Measurements from ENCODE around the gene NFIC. TPM values are rescaled to one million over a fixed set of nuclear protein-coding genes. Genes with fewer than 3 reads are reported as not detected.
A peak's percentile ranks its signal among the peaks of the same experiment; 100 is the strongest.

NFIC gene
- total RNA-seq, 1 donor from 2014 or later = 1.1 TPM

DNA sequence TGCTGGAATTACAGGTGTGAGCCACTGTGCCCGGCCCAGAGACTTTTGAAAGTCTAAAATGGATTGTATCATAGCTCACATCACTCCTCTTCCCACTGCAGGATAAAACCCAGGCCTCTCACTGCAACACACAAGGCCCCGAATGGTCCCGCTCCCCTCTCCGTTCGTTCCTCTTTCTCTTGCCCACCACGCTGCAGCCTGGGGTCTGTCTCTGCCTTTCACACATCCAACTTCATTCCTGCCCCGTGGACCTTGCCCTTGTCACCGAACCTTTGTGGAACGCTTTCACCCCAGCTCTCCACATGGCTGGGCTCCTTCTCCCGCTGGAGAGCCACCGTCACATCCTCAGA lies 42.6 kb downstream of the NFIC start:
- H3K9me3 Mint-ChIP-seq = no peaks in the 10 kb centered on the region
- H3K4me3 Mint-ChIP-seq = no peak overlapping the region
- H3K27ac Mint-ChIP-seq = no peak overlapping the region
- H3K36me3 Mint-ChIP-seq = no peaks in the 10 kb centered on the region
- Histone ChIP-seq H3K9ac (no peak overlapping the region), H3K36me3 (no peaks in the 10 kb centered on the region), H3K27me3 (peaks cover 4% of the 10 kb centered on the region), H2AFZ (replicated peaks) (no peak overlapping the region), H3K9me3 (ENCODE audit: low read depth) (no peaks in the 10 kb centered on the region), H3F3A (ENCODE audit: low read depth) (no peaks in the 10 kb centered on the region), H3K4me2 (no peak overlapping the region), H3K4me3 (no peak overlapping the region), H3K4me1 (peaks cover 4% of the 10 kb centered on the region), H3K79me2 (ENCODE audit: low read depth) (no peaks in the 10 kb centered on the region), H3K27ac (no peak overlapping the region), H4K20me1 (ENCODE audit: low read depth) (no peaks in the 10 kb centered on the region)
- peaks cover 5% of the 10 kb centered on the region for H3K27me3 Mint-ChIP-seq (ENCODE audit: insufficient read depth, low read depth)
- H3K4me1 Mint-ChIP-seq = peaks cover 5% of the 10 kb centered on the region
- TF ChIP-seq, protein P1, sequence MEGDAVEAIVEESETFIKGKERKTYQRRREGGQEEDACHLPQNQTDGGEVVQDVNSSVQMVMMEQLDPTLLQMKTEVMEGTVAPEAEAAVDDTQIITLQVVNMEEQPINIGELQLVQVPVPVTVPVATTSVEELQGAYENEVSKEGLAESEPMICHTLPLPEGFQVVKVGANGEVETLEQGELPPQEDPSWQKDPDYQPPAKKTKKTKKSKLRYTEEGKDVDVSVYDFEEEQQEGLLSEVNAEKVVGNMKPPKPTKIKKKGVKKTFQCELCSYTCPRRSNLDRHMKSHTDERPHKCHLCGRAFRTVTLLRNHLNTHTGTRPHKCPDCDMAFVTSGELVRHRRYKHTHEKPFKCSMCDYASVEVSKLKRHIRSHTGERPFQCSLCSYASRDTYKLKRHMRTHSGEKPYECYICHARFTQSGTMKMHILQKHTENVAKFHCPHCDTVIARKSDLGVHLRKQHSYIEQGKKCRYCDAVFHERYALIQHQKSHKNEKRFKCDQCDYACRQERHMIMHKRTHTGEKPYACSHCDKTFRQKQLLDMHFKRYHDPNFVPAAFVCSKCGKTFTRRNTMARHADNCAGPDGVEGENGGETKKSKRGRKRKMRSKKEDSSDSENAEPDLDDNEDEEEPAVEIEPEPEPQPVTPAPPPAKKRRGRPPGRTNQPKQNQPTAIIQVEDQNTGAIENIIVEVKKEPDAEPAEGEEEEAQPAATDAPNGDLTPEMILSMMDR (IDR thresholded peaks at IDR 0.05) = no peak
- TF ChIP-seq EZH2 (IDR thresholded peaks at IDR 0.05) (no peak), EZH2phosphoT487 (IDR thresholded peaks at IDR 0.05) (no peak)
- DNase-seq (ENCODE audit: low spot score) = no peak

GRCh38 chr19:3409346-3410064 lies 43.1 kb downstream of the NFIC start:
- H4K20me1 ChIP-seq (ENCODE audit: low read depth) = no peaks in the 10 kb centered on the region
- no peak overlapping the region for H3K9ac ChIP-seq
- no peak overlapping the region for H3K27ac Mint-ChIP-seq
- no peaks in the 10 kb centered on the region for H3K79me2 ChIP-seq (ENCODE audit: low read depth)
- no peak overlapping the region for H3K27ac ChIP-seq
- TF ChIP-seq, protein P1 (IDR thresholded peaks at IDR 0.05) = no peak
- TF ChIP-seq EZH2phosphoT487 (IDR thresholded peaks at IDR 0.05) = no peak
- TF ChIP-seq EZH2 (IDR thresholded peaks at IDR 0.05) = no peak
- no peak for DNase-seq (ENCODE audit: low spot score)
- H3K9me3 Mint-ChIP-seq = no peaks in the 10 kb centered on the region
- H2AFZ ChIP-seq (replicated peaks) = no peak overlapping the region
- no peaks in the 10 kb centered on the region for H3F3A ChIP-seq (ENCODE audit: low read depth)
- no peak overlapping the region for H3K4me2 ChIP-seq
- no peak overlapping the region for H3K4me3 Mint-ChIP-seq
- no peaks in the 10 kb centered on the region for H3K9me3 ChIP-seq (ENCODE audit: low read depth)
- no peaks in the 10 kb centered on the region for H3K36me3 Mint-ChIP-seq
- H3K27me3 Mint-ChIP-seq (ENCODE audit: insufficient read depth, low read depth) = peaks cover 5% of the 10 kb centered on the region
- H3K36me3 ChIP-seq = no peaks in the 10 kb centered on the region
- H3K27me3 ChIP-seq = peaks cover 4% of the 10 kb centered on the region
- H3K4me3 ChIP-seq = no peak overlapping the region
- peaks cover 5% of the 10 kb centered on the region for H3K4me1 Mint-ChIP-seq
- peaks cover 4% of the 10 kb centered on the region for H3K4me1 ChIP-seq

DNA sequence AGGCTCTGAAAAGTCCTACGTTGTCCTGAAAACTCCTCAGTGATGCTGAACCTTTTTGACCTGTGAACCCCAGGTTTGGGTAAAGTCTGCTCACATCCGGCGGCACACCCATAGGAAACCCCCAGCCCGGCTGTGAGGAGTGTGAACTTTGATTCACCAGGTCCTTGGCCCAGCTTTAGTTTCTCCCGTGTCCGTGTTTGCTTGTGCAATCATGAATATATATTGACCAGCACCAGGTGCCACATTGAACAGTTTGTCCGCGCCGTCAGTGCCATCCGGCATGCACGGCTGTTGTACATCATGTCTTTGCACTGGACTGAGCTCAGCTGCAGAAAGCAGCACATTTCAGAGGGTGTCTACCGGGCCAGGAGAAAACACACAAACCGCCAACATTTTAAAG lies 45.3 kb downstream of the NFIC start:
- H3K27me3 ChIP-seq = peaks cover 4% of the 10 kb centered on the region
- H3K4me1 ChIP-seq = peaks cover 4% of the 10 kb centered on the region
- H3K9me3 ChIP-seq (ENCODE audit: low read depth) = no peaks in the 10 kb centered on the region
- no peak overlapping the region for H3K9ac ChIP-seq
- Mint-ChIP-seq H3K27me3 (ENCODE audit: insufficient read depth, low read depth) (peaks cover 5% of the 10 kb centered on the region), H3K4me3 (peak overlapping the region; percentile 61), H3K27ac (no peak overlapping the region), H3K36me3 (no peaks in the 10 kb centered on the region), H3K4me1 (peaks cover 3% of the 10 kb centered on the region), H3K9me3 (no peaks in the 10 kb centered on the region)
- H3F3A ChIP-seq (ENCODE audit: low read depth) = no peaks in the 10 kb centered on the region
- H3K27ac ChIP-seq = no peak overlapping the region
- DNase-seq (ENCODE audit: low spot score) = no peak
- no peaks in the 10 kb centered on the region for H4K20me1 ChIP-seq (ENCODE audit: low read depth)
- TF ChIP-seq, protein P1 (IDR thresholded peaks at IDR 0.05) = no peak
- no peak overlapping the region for H2AFZ ChIP-seq (replicated peaks)
- no peaks in the 10 kb centered on the region for H3K79me2 ChIP-seq (ENCODE audit: low read depth)
- H3K4me2 ChIP-seq = no peak overlapping the region
- H3K4me3 ChIP-seq = no peak overlapping the region
- H3K36me3 ChIP-seq = no peaks in the 10 kb centered on the region

All from neural progenitor cell (in vitro differentiated cells).